ENCODE data around the gene TPCN2. TPM values are rescaled to one million over a fixed set of nuclear protein-coding genes. Genes with fewer than 3 reads are reported as not detected.

The TPCN2 gene
- total RNA-seq, 4 donors from 2014 or later = 1.4 to 4.1 (median 3.3) TPM

- no peaks in the 10 kb centered on the region for H3K9me3 ChIP-seq
- TF ChIP-seq POLR2A (IDR thresholded peaks at IDR 0.05) = no peak
- TF ChIP-seq, protein P1, sequence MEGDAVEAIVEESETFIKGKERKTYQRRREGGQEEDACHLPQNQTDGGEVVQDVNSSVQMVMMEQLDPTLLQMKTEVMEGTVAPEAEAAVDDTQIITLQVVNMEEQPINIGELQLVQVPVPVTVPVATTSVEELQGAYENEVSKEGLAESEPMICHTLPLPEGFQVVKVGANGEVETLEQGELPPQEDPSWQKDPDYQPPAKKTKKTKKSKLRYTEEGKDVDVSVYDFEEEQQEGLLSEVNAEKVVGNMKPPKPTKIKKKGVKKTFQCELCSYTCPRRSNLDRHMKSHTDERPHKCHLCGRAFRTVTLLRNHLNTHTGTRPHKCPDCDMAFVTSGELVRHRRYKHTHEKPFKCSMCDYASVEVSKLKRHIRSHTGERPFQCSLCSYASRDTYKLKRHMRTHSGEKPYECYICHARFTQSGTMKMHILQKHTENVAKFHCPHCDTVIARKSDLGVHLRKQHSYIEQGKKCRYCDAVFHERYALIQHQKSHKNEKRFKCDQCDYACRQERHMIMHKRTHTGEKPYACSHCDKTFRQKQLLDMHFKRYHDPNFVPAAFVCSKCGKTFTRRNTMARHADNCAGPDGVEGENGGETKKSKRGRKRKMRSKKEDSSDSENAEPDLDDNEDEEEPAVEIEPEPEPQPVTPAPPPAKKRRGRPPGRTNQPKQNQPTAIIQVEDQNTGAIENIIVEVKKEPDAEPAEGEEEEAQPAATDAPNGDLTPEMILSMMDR (IDR thresholded peaks at IDR 0.05 in 4 of 5, conservative IDR thresholded peaks at IDR 0.05 in 1 of 5) = no peak
- intact Hi-C loops (cut with DNase I; ENCODE audit: low total_unique reads) = no loop called here
- in situ Hi-C loops (cut with MboI; ENCODE audit: low sequenced_read_pairs in 4 of 4) = no loop called here
- no peaks in the 10 kb centered on the region for H3K4me1 ChIP-seq
- no peak overlapping the region for H3K27ac ChIP-seq
- H3K36me3 ChIP-seq = no peaks in the 10 kb centered on the region
- no peak overlapping the region for H3K4me3 ChIP-seq
- ATAC-seq (no peak), DNase-seq (no peak)
- H3K27me3 ChIP-seq = no peaks in the 10 kb centered on the region
Observed at GRCh38 chr11:69094915-69095290, 46.2 kb downstream of the TPCN2 start.

- no peak overlapping the region for H3K27ac ChIP-seq
- H3K4me3 ChIP-seq = no peak overlapping the region
- intact Hi-C loops (cut with DNase I; ENCODE audit: low total_unique reads) (no loop called here), in situ Hi-C loops (cut with MboI; ENCODE audit: low sequenced_read_pairs in 4 of 4) (no loop called here)
- no peaks in the 10 kb centered on the region for H3K9me3 ChIP-seq
- no peaks in the 10 kb centered on the region for H3K4me1 ChIP-seq
- no peaks in the 10 kb centered on the region for H3K36me3 ChIP-seq
- TF ChIP-seq, protein P1 (IDR thresholded peaks at IDR 0.05 in 4 of 5, conservative IDR thresholded peaks at IDR 0.05 in 1 of 5) = no peak
- no peak for TF ChIP-seq POLR2A (IDR thresholded peaks at IDR 0.05)
- no peak for DNase-seq
- no peaks in the 10 kb centered on the region for H3K27me3 ChIP-seq
- ATAC-seq = no peak
Observed at GRCh38 chr11:69095300-69095699, 46.6 kb downstream of the TPCN2 start.

DNA sequence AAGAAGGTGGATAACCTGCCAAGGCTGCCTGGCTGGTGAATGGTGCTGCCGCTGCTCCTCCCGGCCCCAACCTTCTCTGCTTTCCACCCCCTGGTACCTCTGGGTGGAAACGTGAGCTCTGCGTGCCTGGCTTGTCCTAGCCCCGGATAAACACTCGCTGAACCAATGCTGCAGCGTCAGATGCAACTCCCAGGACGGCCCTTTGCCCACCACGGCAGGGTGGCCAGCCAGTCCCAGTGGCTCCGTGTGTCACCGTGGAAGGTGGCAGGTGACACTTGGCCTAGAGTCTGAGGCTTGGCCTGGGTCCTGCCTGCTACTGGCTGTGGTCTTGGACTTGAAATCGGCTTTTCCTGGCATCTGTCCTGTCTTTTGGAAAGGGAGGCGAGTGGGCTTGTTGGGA, 47.7 kb downstream of the TPCN2 start:
- DNase-seq = no peak
- no peaks in the 10 kb centered on the region for H3K36me3 ChIP-seq
- in situ Hi-C loops (cut with MboI; ENCODE audit: low sequenced_read_pairs in 4 of 4) (no loop called here), intact Hi-C loops (cut with DNase I; ENCODE audit: low total_unique reads) (no loop called here)
- H3K4me3 ChIP-seq = no peak overlapping the region
- peaks cover 0 to 5% (median 1%) of the 10 kb centered on the region in 3 donors for H3K27me3 ChIP-seq
- H3K9me3 ChIP-seq = no peaks in the 10 kb centered on the region
- no peak for ATAC-seq
- TF ChIP-seq, protein P1 (IDR thresholded peaks at IDR 0.05 in 4 of 5, conservative IDR thresholded peaks at IDR 0.05 in 1 of 5) = no peak
- no peak for TF ChIP-seq POLR2A (IDR thresholded peaks at IDR 0.05)
- H3K27ac ChIP-seq = no peak overlapping the region
- no peaks in the 10 kb centered on the region for H3K4me1 ChIP-seq

- H3K9me3 ChIP-seq = no peaks in the 10 kb centered on the region
- in situ Hi-C loops (cut with MboI; ENCODE audit: low sequenced_read_pairs in 4 of 4) = no loop called here
- DNase-seq (no peak), ATAC-seq (no peak)
- H3K27ac ChIP-seq = no peak overlapping the region
- no peaks in the 10 kb centered on the region for H3K36me3 ChIP-seq
- intact Hi-C loops (cut with DNase I; ENCODE audit: low total_unique reads) = no loop called here
- no peak overlapping the region for H3K4me3 ChIP-seq
- H3K27me3 ChIP-seq = peaks cover 0 to 6% (median 5%) of the 10 kb centered on the region in 3 donors
- no peaks in the 10 kb centered on the region for H3K4me1 ChIP-seq
- TF ChIP-seq, protein P1 (IDR thresholded peaks at IDR 0.05 in 4 of 5, conservative IDR thresholded peaks at IDR 0.05 in 1 of 5) = no peak
- TF ChIP-seq POLR2A (IDR thresholded peaks at IDR 0.05) = no peak
Observed at GRCh38 chr11:69097263-69097662, 48.5 kb downstream of the TPCN2 start.

- TF ChIP-seq POLR2A (IDR thresholded peaks at IDR 0.05) = no peak
- TF ChIP-seq, protein P1 (IDR thresholded peaks at IDR 0.05 in 4 of 5, conservative IDR thresholded peaks at IDR 0.05 in 1 of 5) = no peak
- Histone ChIP-seq H3K9me3 (no peaks in the 10 kb centered on the region), H3K4me1 (no peaks in the 10 kb centered on the region), H3K27ac (no peak overlapping the region), H3K27me3 (peaks cover 0 to 6% (median 5%) of the 10 kb centered on the region in 3 donors), H3K36me3 (no peaks in the 10 kb centered on the region), H3K4me3 (no peak overlapping the region)
- intact Hi-C loops (cut with DNase I; ENCODE audit: low total_unique reads) (no loop called here), in situ Hi-C loops (cut with MboI; ENCODE audit: low sequenced_read_pairs in 4 of 4) (no loop called here)
- ATAC-seq (no peak), DNase-seq (no peak)
Observed at GRCh38 chr11:69099180-69099579, 50.4 kb downstream of the TPCN2 start.

Measured in gastrocnemius medialis (tissue), 4 donors.